Prostate gland (tissue), 2 donors: Measurements from ENCODE around the gene SLC24A4.

Source experiments
- POLR2A ChIP-seq: fragments of 450-650 bp; IDR thresholded peaks from one replicate; pipeline ENCODE4 v1.6.1; 2016; ENCODE audit warnings: antibody characterized with exemption, mild to moderate bottlenecking
- TF ChIP-seq, protein P1 (sequence below), 4 experiments: fragments of 200-600 bp in 2 of 4; fragments of 450-650 bp in 2 of 4; sonication (generic) in 2 of 4; IDR thresholded peaks; 1 replicate in 3 of 4; 2 replicates in 1 of 4; pipeline ENCODE4 v1.5.1; 2016 to 2019; ENCODE audit warnings: antibody characterized with exemption in 4 of 4, mild to moderate bottlenecking in 2 of 4, moderate library complexity in 2 of 4

DNA sequence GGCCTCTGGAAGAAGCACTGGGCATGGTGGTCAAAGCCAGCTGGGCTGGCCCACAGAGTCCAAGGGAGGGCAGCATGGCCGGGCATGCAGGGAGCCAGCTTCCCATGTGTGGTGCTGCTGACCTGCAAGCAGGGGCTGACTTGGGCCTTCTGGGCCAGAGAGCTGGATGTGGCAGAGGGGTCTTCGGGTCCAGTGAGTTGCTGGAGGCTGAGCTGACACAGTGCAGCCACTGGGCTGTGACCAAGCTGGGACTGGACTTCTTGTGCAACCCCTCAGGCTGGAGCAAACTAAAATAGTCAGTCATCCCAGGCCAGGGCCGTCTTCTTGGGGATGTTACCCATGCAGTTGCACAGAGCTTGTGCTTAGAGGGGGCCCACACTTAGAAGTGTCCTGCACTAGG is 183.3 kb downstream of the SLC24A4 start:
- TF ChIP-seq, protein P1, sequence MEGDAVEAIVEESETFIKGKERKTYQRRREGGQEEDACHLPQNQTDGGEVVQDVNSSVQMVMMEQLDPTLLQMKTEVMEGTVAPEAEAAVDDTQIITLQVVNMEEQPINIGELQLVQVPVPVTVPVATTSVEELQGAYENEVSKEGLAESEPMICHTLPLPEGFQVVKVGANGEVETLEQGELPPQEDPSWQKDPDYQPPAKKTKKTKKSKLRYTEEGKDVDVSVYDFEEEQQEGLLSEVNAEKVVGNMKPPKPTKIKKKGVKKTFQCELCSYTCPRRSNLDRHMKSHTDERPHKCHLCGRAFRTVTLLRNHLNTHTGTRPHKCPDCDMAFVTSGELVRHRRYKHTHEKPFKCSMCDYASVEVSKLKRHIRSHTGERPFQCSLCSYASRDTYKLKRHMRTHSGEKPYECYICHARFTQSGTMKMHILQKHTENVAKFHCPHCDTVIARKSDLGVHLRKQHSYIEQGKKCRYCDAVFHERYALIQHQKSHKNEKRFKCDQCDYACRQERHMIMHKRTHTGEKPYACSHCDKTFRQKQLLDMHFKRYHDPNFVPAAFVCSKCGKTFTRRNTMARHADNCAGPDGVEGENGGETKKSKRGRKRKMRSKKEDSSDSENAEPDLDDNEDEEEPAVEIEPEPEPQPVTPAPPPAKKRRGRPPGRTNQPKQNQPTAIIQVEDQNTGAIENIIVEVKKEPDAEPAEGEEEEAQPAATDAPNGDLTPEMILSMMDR (IDR thresholded peaks at IDR 0.05) = no peak
- TF ChIP-seq POLR2A = no peak
